IMR-90 (cell line): ENCODE results near the gene MRPS21. TPM values are rescaled to one million over a fixed set of nuclear protein-coding genes. Genes with fewer than 3 reads are reported as not detected.
"Not testable (repeated sequence)": the region's sequence is repeated elsewhere in the genome, so short reads cannot be mapped to it uniquely, and the experiment has no call there.

Experiments
- ATAC-seq: fragments of 200-7000 bp; cut with Tn5 transposase; 2 replicates; pipeline ENCODE4 v1.9.1; 2020; ENCODE audit warnings: low read depth, mild to moderate bottlenecking, moderate library complexity
- BruUV-seq: library from RNA; stranded (reverse); fragments of 400-500 nt; replicated peaks from 2 replicates; lab custom pipeline; 2021; lab: Mats Ljungman, UMichigan
- CTCF ChIA-PET: fragments of 300-600 bp; formaldehyde crosslinking; extraction: SDS; loops from one replicate; lab custom pipeline; 2021; ENCODE audit warnings: antibody characterized with exemption; lab: Yijun Ruan, JAX
- POLR2A ChIA-PET: fragments of 300-600 bp; sonication (Branson Sonifier 250); formaldehyde crosslinking; loops from one replicate; lab custom pipeline; 2022; ENCODE audit warnings: antibody characterized with exemption; ENCODE audit not compliant: unreplicated experiment; lab: Charles Lee
- DNase-seq: peaks from one replicate; pipeline ENCODE4 v3.0.0; 2013
- H2AFZ ChIP-seq: replicated peaks from 2 replicates; pipeline ENCODE3; 2013; ENCODE audit warnings: low read length, mild to moderate bottlenecking; ENCODE audit not compliant: poor library complexity
- H2AK5ac ChIP-seq: 2 replicates; pipeline ENCODE4 v1.6.1; 2013; ENCODE audit warnings: low read depth, low read length, inconsistent platforms
- H2AK9ac ChIP-seq: replicated peaks from 2 replicates; pipeline ENCODE3; 2013; ENCODE audit warnings: mild to moderate bottlenecking, low read depth, low read length, moderate library complexity; ENCODE audit not compliant: poor library complexity
- H2BK120ac ChIP-seq: 2 replicates; pipeline ENCODE4 v1.6.1; 2013; ENCODE audit warnings: low read depth, low read length, inconsistent platforms
- H2BK15ac ChIP-seq: 3 replicates; pipeline ENCODE4 v1.6.1; 2013; ENCODE audit warnings: low read depth, low read length, inconsistent platforms
- H2BK20ac ChIP-seq: 2 replicates; pipeline ENCODE4 v1.6.1; 2013; ENCODE audit warnings: low read depth, mild to moderate bottlenecking, inconsistent platforms, low read length, moderate library complexity
- H2BK5ac ChIP-seq: 2 replicates; pipeline ENCODE4 v1.6.1; 2013; ENCODE audit warnings: mild to moderate bottlenecking, low read depth, low read length, inconsistent platforms; ENCODE audit not compliant: poor library complexity, severe bottlenecking
- H3K14ac ChIP-seq: replicated peaks from 2 replicates; pipeline ENCODE4 v1.6.1; 2013; ENCODE audit warnings: low read depth, low read length, inconsistent platforms
- H3K18ac ChIP-seq: 2 replicates; pipeline ENCODE4 v1.6.1; 2013; ENCODE audit warnings: low read depth, low read length, control low read depth
- H3K23ac ChIP-seq: 2 replicates; pipeline ENCODE4 v1.6.1; 2013; ENCODE audit warnings: low read depth, low read length, inconsistent platforms
- H3K27ac ChIP-seq: 2 replicates; pipeline ENCODE4 v1.5.1; 2013; ENCODE audit warnings: mild to moderate bottlenecking, control low read depth, low read length; ENCODE audit not compliant: insufficient read depth
- H3K27me3 ChIP-seq: 2 replicates; pipeline ENCODE4 v1.6.1; 2013; ENCODE audit warnings: low read length; ENCODE audit not compliant: control insufficient read depth, insufficient read depth
- H3K36me3 ChIP-seq: 2 replicates; pipeline ENCODE4 v1.6.1; 2013; ENCODE audit warnings: low read length, mixed read lengths; ENCODE audit not compliant: control insufficient read depth, insufficient read depth
- H3K4ac ChIP-seq: 2 replicates; pipeline ENCODE4 v1.6.1; 2013; ENCODE audit warnings: low read depth, low read length, inconsistent platforms
- H3K4me1 ChIP-seq: 2 replicates; pipeline ENCODE4 v1.6.1; 2013; ENCODE audit warnings: low read length, mixed read lengths; ENCODE audit not compliant: control insufficient read depth, insufficient read depth
- H3K4me2 ChIP-seq: 2 replicates; pipeline ENCODE4 v1.6.1; 2013; ENCODE audit warnings: low read depth, mild to moderate bottlenecking, control low read depth, low read length, moderate library complexity
- H3K4me3 ChIP-seq: 2 replicates; pipeline ENCODE4 v1.5.1; 2013; ENCODE audit warnings: low read depth, mild to moderate bottlenecking, control low read depth, low read length, moderate library complexity; ENCODE audit not compliant: insufficient read depth
- H3K56ac ChIP-seq: 2 replicates; pipeline ENCODE4 v1.6.1; 2013; ENCODE audit warnings: low read length, inconsistent platforms; ENCODE audit not compliant: insufficient read depth; ENCODE audit errors: extremely low read depth
- H3K79me1 ChIP-seq, 2 experiments: 2 replicates each; pipeline ENCODE4 v1.6.1; 2013; ENCODE audit warnings: low read length in 2 of 2, inconsistent platforms in 1 of 2, low read depth in 1 of 2
- H3K9ac ChIP-seq: 2 replicates; pipeline ENCODE4 v1.6.1; 2013; ENCODE audit warnings: low read depth, low read length, control low read depth
- H3K9me1 ChIP-seq: 2 replicates; pipeline ENCODE4 v1.6.1; 2013; ENCODE audit warnings: low read length, inconsistent platforms; ENCODE audit not compliant: insufficient read depth
- H3K9me3 ChIP-seq: 2 replicates; pipeline ENCODE4 v1.6.1; 2013; ENCODE audit warnings: low read length; ENCODE audit not compliant: control insufficient read depth, insufficient read depth
- H4K20me1 ChIP-seq: 2 replicates; pipeline ENCODE4 v1.6.1; 2013; ENCODE audit warnings: low read length, inconsistent platforms; ENCODE audit not compliant: insufficient read depth
- H4K5ac ChIP-seq: 2 replicates; pipeline ENCODE4 v1.6.1; 2013; ENCODE audit warnings: mild to moderate bottlenecking, low read depth, low read length, control low read depth
- H4K8ac ChIP-seq, 2 experiments: 2 replicates each; pipeline ENCODE4 v1.6.1; 2013; ENCODE audit warnings: low read depth in 2 of 2, low read length in 2 of 2, control low read depth in 1 of 2, inconsistent platforms in 1 of 2
- H4K91ac ChIP-seq: 2 replicates; pipeline ENCODE4 v1.6.1; 2013; ENCODE audit warnings: low read depth, low read length, inconsistent platforms; ENCODE audit not compliant: insufficient read depth
- CTCF ChIP-seq: conservative IDR thresholded peaks from 2 replicates; pipeline ENCODE4 v1.5.1; 2012; ENCODE audit warnings: mild to moderate bottlenecking, low read depth, low read length, improper control_type of control experiment
- MAZ ChIP-seq: IDR thresholded peaks from 2 replicates; pipeline ENCODE4 v1.6.1; 2012; ENCODE audit warnings: low read depth, mild to moderate bottlenecking, low read length, improper control_type of control experiment, moderate library complexity, borderline replicate concordance
- RFX5 ChIP-seq: IDR thresholded peaks from 2 replicates; pipeline ENCODE4 v1.8.0; 2012; ENCODE audit warnings: low read depth, mild to moderate bottlenecking, low read length, moderate library complexity
- WGBS, 2 experiments: methylation state at CpG; one replicate each; pipeline versions ENCODE4 v1.1.5 to v1.1.7; 2013; ENCODE audit warnings: missing lambda C conversion rate in 2 of 2; ENCODE audit not compliant: insufficient read length in 1 of 2; ENCODE audit errors: extremely low coverage in 2 of 2; 5-methylcytosine and 5-hydroxymethylcytosine counted together
- dilution Hi-C: fragments of 300-500 bp; cut with HindIII; formaldehyde crosslinking; loops from one replicate; pipeline ENCODE4 v1.14.3; 2018; ENCODE audit warnings: low sequenced_read_pairs; ENCODE audit not compliant: unreplicated experiment
- in situ Hi-C: fragments of 300-500 bp; cut with MboI; formaldehyde crosslinking; loops from 3 replicates; pipeline ENCODE4 v1.14.3; 2019; ENCODE audit warnings: low sequenced_read_pairs, inconsistent platforms, mixed read lengths
- intact Hi-C: fragments of 100-400 bp; cut with micrococcal nuclease; formaldehyde crosslinking; loops from 2 replicates; pipeline ENCODE4 v1.10.0; 2022
- polyA plus RNA-seq, 3 experiments: library from polyadenylated mRNA; depleted of rRNA; stranded (reverse); fragments of >200 nt; gene quantifications; 2 replicates each; pipeline ENCODE4 v1.2.3, GENCODE V29; 2012; ENCODE audit warnings: low replicate concordance in 1 of 3
- total RNA-seq: library from RNA; depleted of rRNA; stranded (reverse); fragments of >200 nt; gene quantifications from 2 replicates; pipeline ENCODE4 v1.2.3, GENCODE V29; 2012

MRPS21 gene
- total and polyA plus RNA-seq, 2 of the 4 experiments (the other 2 are of a cell fraction) = 52.3 to 74.6 TPM

- Histone ChIP-seq H3K36me3 (peaks cover 10% of the 10 kb centered on the region), H4K8ac (no peak overlapping the region), H3K27ac (no peak overlapping the region), H3K14ac (no peak overlapping the region), H3K9me1 (no peaks in the 10 kb centered on the region), H3K4me2 (no peak overlapping the region), H2BK20ac (no peak overlapping the region), H2BK15ac (no peak overlapping the region), H4K5ac (no peak overlapping the region), H3K9me3 (no peaks in the 10 kb centered on the region), H3K79me1 (no peaks in the 10 kb centered on the region), H3K9ac (no peak overlapping the region), H4K91ac (no peak overlapping the region), H2AK5ac (no peak overlapping the region), H3K4ac (no peak overlapping the region), H2BK120ac (no peak overlapping the region), H2AK9ac (no peak overlapping the region), H2BK5ac (no peak overlapping the region), H4K20me1 (no peaks in the 10 kb centered on the region), H3K27me3 (no peaks in the 10 kb centered on the region), H3K18ac (no peak overlapping the region), H3K56ac (no peak overlapping the region), H2AFZ (no peak overlapping the region), H3K4me3 (no peak overlapping the region), H3K23ac (no peak overlapping the region), H3K4me1 (no peaks in the 10 kb centered on the region)
- TF ChIP-seq RFX5 (no peak), MAZ (no peak), CTCF (no peak)
- DNase-seq (no peak), ATAC-seq (no peak)
- no TSS peak for BruUV-seq
- dilution Hi-C loops = no loop called here
- CTCF ChIA-PET = interaction anchor here (0.6 kb wide), 1 partner anchor 16 kb away, joined by 4 read pairs; no protein-coding TSS in a partner anchor
- in situ Hi-C loops = no loop called here
- WGBS, 2 experiments = no CpG with 5 or more reads among the region's 2 CpGs
- POLR2A ChIA-PET = no interaction called here
- intact Hi-C loops = no loop called here
Measured at GRCh38 chr1:150311762-150312161, 18.1 kb downstream of the MRPS21 start.

GRCh38 chr1:150314691-150315090 lies 21.0 kb downstream of the MRPS21 start:
- dilution Hi-C loops, H3K18ac ChIP-seq, in situ Hi-C loops, H3K23ac ChIP-seq, DNase-seq, H3K27me3 ChIP-seq, H2BK15ac ChIP-seq, H4K20me1 ChIP-seq, H3K14ac ChIP-seq, H2AK9ac ChIP-seq, ATAC-seq, H2AK5ac ChIP-seq, H4K91ac ChIP-seq, H3K79me1 ChIP-seq, intact Hi-C loops, H4K5ac ChIP-seq, H3K9ac ChIP-seq, H2AFZ ChIP-seq, H3K56ac ChIP-seq, H3K36me3 ChIP-seq, H3K4me2 ChIP-seq, H2BK5ac ChIP-seq, H3K27ac ChIP-seq, H3K4me1 ChIP-seq, BruUV-seq, H3K9me1 ChIP-seq, H2BK20ac ChIP-seq, H3K4me3 ChIP-seq, POLR2A ChIA-PET, H2BK120ac ChIP-seq, H3K9me3 ChIP-seq, H4K8ac ChIP-seq, H3K4ac ChIP-seq: not testable (repeated sequence)
- no CpG with 5 or more reads among the region's 4 CpGs for WGBS, 2 experiments
- CTCF ChIA-PET = interaction anchor here (0.5 kb wide), 1 partner anchor 223 kb away, joined by 4 read pairs; no protein-coding TSS in a partner anchor
